Measurements from ENCODE around the gene CYFIP1. TPM values are rescaled to one million over a fixed set of nuclear protein-coding genes. Genes with fewer than 3 reads are reported as not detected.

CYFIP1 gene
- total RNA-seq, 1 experiment from 2014 or later = 143 TPM

DNA sequence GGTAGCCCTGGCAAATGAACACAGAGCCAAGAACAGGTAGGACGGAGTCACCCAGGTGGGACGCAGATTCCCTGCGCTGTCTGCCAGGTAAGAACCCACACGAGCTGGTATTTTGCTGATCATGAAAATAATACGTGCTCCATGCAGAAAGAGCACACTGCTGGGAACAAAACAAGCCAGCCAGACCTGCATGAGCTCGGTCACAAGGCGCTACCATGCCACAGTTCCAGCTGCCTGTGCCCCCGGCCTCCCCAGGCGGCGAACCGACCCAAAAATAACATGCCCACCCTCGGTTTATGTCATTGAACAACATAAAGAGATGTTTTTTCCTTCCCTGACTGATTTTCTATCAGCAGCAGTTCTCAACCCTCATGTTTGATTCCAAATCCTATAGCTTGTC, 25.8 kb downstream of the CYFIP1 start:
- no peaks in the 10 kb centered on the region for H3K9me3 ChIP-seq (ENCODE audit: control insufficient read depth in 1 of 2, insufficient read depth in 1 of 2, low read depth in 1 of 2, low read length in 2 of 2)
- ATAC-seq (no peak), DNase-seq (ENCODE audit: low read depth, low spot score) (no peak)
- H3K4me3 ChIP-seq (replicated peaks in 1 of 2; ENCODE audit: low read depth in 1 of 2, low read length in 2 of 2) = no peak overlapping the region
- intact Hi-C loops (cut with micrococcal nuclease) = no loop called here
- BruUV-seq (replicated peaks) = no TSS peak
- no peak overlapping the region for H3K9ac ChIP-seq (ENCODE audit: low read length)
- H3K4me1 ChIP-seq (ENCODE audit: control insufficient read depth in 1 of 2, insufficient read depth in 2 of 2, low read length in 2 of 2) = no peaks in the 10 kb centered on the region
- H4K20me1 ChIP-seq (ENCODE audit: insufficient read depth) = no peaks in the 10 kb centered on the region
- no peak overlapping the region for H3K27ac ChIP-seq (ENCODE audit: low read depth, low read length)
- RAD21 ChIA-PET (ENCODE audit: low non-redundant PET in 1 of 2, low total read pairs in 2 of 2, uncharacterized antibody in 2 of 2, unreplicated experiment in 2 of 2) = no interaction called here
- no peaks in the 10 kb centered on the region for H3K9me2 ChIP-seq (ENCODE audit: insufficient read depth)
- H2AFZ ChIP-seq (ENCODE audit: low read depth, low read length, poor library complexity, severe bottlenecking) = no peak overlapping the region
- no peaks in the 10 kb centered on the region for H3K27me3 ChIP-seq (ENCODE audit: insufficient read depth, low read length)
- H3K79me2 ChIP-seq (ENCODE audit: insufficient read depth, low read length) = peaks cover 97% of the 10 kb centered on the region
- H3K4me2 ChIP-seq (ENCODE audit: low read length) = no peak overlapping the region
- POLR2A ChIA-PET = no interaction called here
- CTCF ChIA-PET = no interaction called here
- H3K36me3 ChIP-seq (ENCODE audit: control insufficient read depth in 1 of 2, insufficient read depth in 2 of 2, low read length in 2 of 2) = no peaks in the 10 kb centered on the region
- TF ChIP-seq RAD21 (IDR thresholded peaks at IDR 0.05; ENCODE audit: low read depth) (no peak), SRF (IDR thresholded peaks at IDR 0.05; ENCODE audit: low read depth) (no peak), TCF7L2 (IDR thresholded peaks at IDR 0.05; ENCODE audit: borderline replicate concordance, extremely low read depth, insufficient read depth, insufficient read length) (no peak), SIN3A (IDR thresholded peaks at IDR 0.05; ENCODE audit: low read depth) (no peak), ELF1 (IDR thresholded peaks at IDR 0.05; ENCODE audit: borderline replicate concordance, low read depth) (no peak)

DNA sequence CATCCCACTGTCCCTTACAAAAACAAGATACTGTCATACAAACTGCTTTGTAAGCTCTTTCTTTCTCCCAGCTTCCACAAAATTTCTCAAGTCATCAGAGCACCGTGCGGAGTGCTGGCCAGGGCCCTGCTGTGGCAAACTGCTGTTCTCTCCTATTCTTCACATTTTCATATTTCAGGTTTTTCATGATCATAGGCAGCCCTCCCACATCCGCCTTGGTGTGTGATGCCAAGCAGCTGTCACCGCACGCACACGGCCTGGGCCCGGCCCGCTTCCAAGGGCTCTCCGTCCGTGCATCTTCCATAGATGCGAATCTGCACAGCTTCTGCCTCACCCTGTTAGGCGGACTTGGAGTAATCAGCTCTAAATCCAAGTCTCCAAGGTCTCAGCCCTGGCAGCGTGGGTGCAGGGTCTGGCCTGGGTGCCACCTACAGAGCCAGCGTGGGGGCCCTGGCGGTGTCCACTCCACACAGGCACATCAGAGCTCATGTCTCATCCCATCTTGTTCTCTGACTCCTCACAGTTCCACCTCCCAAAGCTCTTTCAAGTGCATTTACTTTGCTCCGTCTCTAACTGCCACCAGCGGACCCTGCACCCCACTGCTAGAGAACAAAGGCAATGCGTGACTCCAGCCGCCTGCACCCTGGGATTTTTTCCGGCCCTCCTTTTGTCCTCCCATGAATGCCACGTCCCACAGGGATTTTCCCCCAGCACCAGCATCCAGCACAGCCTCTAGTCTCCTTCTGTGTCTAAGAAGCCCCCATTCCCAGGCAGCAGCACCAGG, 27.2 kb downstream of the CYFIP1 start:
- CTCF ChIA-PET = no interaction called here
- RAD21 ChIA-PET (ENCODE audit: low non-redundant PET in 1 of 2, low total read pairs in 2 of 2, uncharacterized antibody in 2 of 2, unreplicated experiment in 2 of 2) = no interaction called here
- Histone ChIP-seq H3K4me3 (replicated peaks in 1 of 2; ENCODE audit: low read depth in 1 of 2, low read length in 2 of 2) (no peak overlapping the region), H3K4me2 (ENCODE audit: low read length) (no peak overlapping the region), H3K9ac (ENCODE audit: low read length) (no peak overlapping the region), H4K20me1 (ENCODE audit: insufficient read depth) (no peaks in the 10 kb centered on the region), H3K27me3 (ENCODE audit: insufficient read depth, low read length) (no peaks in the 10 kb centered on the region), H3K4me1 (ENCODE audit: control insufficient read depth in 1 of 2, insufficient read depth in 2 of 2, low read length in 2 of 2) (no peaks in the 10 kb centered on the region), H3K9me2 (ENCODE audit: insufficient read depth) (no peaks in the 10 kb centered on the region), H2AFZ (ENCODE audit: low read depth, low read length, poor library complexity, severe bottlenecking) (no peak overlapping the region), H3K36me3 (ENCODE audit: control insufficient read depth in 1 of 2, insufficient read depth in 2 of 2, low read length in 2 of 2) (no peaks in the 10 kb centered on the region), H3K27ac (ENCODE audit: low read depth, low read length) (no peak overlapping the region), H3K9me3 (ENCODE audit: control insufficient read depth in 1 of 2, insufficient read depth in 1 of 2, low read depth in 1 of 2, low read length in 2 of 2) (no peaks in the 10 kb centered on the region), H3K79me2 (ENCODE audit: insufficient read depth, low read length) (peaks cover 97% of the 10 kb centered on the region)
- ATAC-seq (no peak), DNase-seq (ENCODE audit: low read depth, low spot score) (no peak)
- BruUV-seq (replicated peaks) = no TSS peak
- intact Hi-C loops (cut with micrococcal nuclease) = no loop called here
- TF ChIP-seq FOSL1 (IDR thresholded peaks at IDR 0.05; ENCODE audit: low read depth) (no peak), RAD21 (IDR thresholded peaks at IDR 0.05; ENCODE audit: low read depth) (no peak), YY1 (IDR thresholded peaks at IDR 0.05; ENCODE audit: extremely low read depth, insufficient replicate concordance, low read depth, low read length) (no peak), EZH2 (IDR thresholded peaks at IDR 0.05) (no peak), SIN3A (IDR thresholded peaks at IDR 0.05; ENCODE audit: low read depth) (no peak), EGR1 (IDR thresholded peaks at IDR 0.05; ENCODE audit: low read depth) (no peak), POLR2AphosphoS5 (IDR thresholded peaks at IDR 0.05; ENCODE audit: low read depth, low read length) (no peak), TCF7L2 (IDR thresholded peaks at IDR 0.05; ENCODE audit: borderline replicate concordance, extremely low read depth, insufficient read depth, insufficient read length) (no peak), POLR2A (IDR thresholded peaks at IDR 0.05; ENCODE audit: borderline replicate concordance, extremely low read depth, insufficient read depth, insufficient read length) (no peak)
- TF ChIP-seq, protein P1, sequence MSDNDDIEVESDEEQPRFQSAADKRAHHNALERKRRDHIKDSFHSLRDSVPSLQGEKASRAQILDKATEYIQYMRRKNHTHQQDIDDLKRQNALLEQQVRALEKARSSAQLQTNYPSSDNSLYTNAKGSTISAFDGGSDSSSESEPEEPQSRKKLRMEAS (IDR thresholded peaks at IDR 0.05) = no peak
- TF ChIP-seq, protein P2, sequence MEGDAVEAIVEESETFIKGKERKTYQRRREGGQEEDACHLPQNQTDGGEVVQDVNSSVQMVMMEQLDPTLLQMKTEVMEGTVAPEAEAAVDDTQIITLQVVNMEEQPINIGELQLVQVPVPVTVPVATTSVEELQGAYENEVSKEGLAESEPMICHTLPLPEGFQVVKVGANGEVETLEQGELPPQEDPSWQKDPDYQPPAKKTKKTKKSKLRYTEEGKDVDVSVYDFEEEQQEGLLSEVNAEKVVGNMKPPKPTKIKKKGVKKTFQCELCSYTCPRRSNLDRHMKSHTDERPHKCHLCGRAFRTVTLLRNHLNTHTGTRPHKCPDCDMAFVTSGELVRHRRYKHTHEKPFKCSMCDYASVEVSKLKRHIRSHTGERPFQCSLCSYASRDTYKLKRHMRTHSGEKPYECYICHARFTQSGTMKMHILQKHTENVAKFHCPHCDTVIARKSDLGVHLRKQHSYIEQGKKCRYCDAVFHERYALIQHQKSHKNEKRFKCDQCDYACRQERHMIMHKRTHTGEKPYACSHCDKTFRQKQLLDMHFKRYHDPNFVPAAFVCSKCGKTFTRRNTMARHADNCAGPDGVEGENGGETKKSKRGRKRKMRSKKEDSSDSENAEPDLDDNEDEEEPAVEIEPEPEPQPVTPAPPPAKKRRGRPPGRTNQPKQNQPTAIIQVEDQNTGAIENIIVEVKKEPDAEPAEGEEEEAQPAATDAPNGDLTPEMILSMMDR (IDR thresholded peaks at IDR 0.05 in 2 of 3, conservative IDR thresholded peaks at IDR 0.05 in 1 of 3; ENCODE audit: borderline replicate concordance in 1 of 3, insufficient read depth in 1 of 3, low read depth in 2 of 3, low read length in 2 of 3) = no peak
- POLR2A ChIA-PET = no interaction called here

Measured in HCT116 (cell line).